GF-D8 (cell line): Measurements from ENCODE around the gene AMH.

Source experiments
- DNase-seq: peaks from one replicate; lab custom pipeline; 2025; lab: John Stamatoyannopoulos, UW

AMH gene

DNA sequence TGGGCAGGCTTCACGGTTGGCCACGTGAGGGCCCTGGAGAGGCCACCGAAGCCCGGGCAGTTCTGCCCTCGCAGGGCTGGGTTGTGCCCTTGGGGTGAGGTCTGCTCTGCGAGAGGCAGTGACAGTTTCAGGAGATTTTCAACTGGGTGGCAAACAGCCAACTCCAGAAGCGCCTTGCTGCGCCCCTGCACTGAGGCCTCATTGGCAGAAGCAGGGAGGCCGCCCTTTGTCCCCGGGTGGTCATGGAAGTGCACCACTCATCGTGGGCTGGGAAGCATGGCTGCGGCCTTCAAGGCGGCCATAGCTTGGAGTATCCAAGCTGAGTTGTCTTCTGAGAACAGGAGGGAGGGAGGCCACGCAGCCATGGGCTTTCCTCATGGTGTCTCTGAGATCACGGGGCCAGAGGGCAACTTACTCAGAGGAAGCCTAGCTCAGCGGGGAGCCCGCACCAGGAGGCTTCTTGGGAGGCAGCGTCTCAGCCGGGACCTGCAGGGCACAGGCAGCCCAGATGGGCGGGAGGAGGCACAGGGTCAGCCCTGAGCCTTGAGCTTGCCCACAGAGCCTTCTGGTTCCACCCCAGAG, 27.8 kb upstream of the AMH start:
- no peak for DNase-seq

- DNase-seq = no peak
These were observed 27.2 kb upstream of the AMH start for GRCh38 chr19:2221918-2222317.

GRCh38 chr19:2223391-2223790, 25.7 kb upstream of the AMH start:
- DNase-seq = no peak

- DNase-seq = no peak
These were observed 25.2 kb upstream of the AMH start for GRCh38 chr19:2223959-2224358.

DNA sequence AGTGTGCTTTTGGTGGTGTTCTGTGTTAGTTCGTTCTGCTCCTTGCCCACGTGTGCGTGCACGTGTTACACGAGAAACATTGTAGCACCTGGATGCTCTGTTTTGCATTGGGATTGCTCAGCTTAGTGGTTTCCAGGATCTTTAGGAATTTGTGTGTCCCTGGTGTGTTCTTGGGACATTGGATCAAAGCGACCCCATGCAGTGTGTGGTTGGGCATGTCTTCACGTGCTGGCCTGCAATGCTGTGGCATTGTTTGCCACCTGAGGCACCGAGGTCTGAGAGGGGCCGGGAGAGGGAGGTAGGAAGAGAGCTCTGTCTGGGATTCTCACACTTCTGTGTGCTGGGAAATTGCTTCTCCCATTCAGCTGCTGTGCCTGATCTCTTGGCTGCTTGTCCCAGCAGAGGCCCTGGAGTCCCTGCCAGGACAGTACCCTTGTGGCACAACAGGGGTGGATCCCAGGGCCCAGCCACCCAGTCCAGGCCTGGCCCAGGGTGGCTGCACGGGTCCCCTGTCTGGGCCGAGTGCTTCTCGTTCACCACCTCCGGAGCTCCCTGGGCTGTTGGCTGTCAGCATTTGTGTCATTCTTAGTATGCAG, 24.3 kb upstream of the AMH start:
- no peak for DNase-seq

DNA sequence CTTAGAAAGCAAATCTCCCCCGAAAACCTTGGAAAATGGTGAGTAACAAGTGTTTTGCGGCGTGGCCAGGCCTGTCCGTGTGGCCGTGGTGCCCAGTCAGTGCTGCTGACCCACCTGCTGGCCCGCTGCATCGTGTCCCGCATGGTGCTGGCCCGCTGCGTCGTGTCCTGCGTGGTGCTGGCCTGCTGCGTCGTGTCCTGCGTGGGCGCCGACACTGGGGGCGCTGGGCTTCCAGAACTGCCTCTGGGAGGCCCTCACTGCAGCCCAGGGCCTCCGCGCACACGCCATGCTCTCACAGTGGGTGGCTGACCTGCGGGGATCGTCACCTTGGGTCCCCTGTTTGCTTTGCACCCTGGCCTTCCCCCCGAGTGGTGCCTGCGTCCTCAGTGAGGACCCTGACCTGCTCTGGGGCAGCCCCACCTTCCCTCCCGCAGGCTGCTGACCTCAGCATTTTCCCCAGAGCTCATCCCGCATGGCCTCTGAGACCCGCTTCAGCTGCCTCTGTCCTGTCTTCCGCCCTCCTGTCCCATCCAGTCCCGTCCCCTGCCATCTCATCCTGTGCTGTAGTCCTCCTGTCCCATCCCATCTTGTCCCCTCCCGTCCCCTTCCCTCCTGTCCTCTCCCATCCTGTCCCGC, 23.6 kb upstream of the AMH start:
- DNase-seq = no peak

GRCh38 chr19:2226051-2226839, 22.9 kb upstream of the AMH start:
- DNase-seq = no peak

GRCh38 chr19:2226840-2227360, 22.2 kb upstream of the AMH start:
- DNase-seq = no peak

DNA sequence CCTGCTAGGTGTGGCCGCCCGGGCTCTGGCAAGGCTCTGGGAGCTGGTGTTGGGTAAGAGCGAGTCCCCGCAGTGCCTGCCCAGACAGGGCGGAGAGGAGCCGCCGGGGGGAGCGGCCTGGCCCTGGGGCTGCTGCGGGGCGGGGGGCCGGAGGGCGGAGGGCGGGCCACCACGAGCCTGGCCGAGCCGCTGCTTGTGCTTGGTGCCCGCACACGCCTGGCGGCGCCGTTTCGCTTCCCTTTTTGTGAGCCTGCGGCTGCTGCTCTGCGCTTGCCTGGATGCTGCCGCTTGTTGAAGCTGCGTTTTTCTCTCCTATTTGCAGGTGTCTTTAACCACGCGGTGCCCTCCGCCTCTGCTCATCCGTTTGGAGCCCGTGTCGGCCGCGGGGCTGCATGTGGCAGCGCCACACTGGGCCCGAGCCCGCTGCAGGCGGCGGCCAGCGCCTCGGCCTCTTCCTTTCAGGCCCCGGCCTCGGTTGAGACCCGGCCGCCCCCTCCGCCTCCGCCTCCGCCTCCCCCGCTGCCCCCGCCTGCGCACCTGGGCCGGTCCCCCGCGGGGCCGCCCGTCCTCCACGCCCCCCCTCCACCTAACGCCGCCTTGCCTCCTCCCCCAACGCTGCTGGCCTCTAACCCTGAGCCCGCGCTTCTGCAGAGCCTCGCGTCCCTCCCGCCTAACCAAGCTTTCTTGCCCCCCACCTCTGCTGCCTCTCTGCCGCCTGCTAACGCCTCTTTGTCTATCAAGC, 21.5 kb upstream of the AMH start:
- DNase-seq = no peak

DNA sequence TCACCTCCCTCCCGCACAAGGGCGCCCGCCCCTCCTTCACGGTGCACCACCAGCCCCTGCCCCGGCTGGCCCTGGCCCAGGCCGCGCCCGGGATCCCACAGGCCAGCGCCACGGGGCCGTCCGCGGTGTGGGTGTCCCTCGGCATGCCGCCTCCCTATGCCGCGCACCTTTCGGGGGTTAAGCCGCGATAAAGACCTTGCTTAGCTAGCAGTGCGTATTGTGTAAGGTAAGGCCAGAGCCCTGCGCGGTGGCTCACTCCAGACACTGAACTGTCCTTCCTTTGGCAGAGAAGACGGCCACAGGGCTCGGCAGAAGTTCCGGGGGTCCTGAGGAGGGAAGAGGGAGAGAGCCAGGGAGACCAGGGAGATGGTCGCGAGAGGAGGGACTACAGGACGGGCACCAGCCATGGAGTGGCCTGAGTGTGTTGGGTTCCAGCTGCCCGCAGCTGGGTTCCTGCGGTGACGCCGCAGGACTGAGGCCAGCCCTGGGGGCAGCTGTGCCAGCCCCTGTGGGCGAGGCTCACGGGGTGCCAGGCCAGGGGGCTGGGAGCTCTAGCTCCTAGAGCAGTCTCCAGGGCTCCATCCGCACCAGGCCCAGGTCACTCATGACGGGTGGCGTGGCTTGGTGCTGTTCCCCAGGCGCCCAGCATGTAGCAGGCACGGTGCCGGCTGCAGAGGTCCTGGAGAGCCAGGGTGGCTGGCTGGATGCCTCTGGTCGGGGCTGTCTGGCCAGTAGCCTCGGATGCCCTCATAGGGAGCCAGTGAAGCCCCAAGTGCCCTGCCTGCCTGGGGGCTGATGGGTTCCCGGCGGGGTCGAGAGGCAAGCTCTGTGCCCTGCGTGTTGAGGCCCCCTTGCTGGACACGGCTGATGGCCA, 20.7 kb upstream of the AMH start:
- no peak for DNase-seq

DNA sequence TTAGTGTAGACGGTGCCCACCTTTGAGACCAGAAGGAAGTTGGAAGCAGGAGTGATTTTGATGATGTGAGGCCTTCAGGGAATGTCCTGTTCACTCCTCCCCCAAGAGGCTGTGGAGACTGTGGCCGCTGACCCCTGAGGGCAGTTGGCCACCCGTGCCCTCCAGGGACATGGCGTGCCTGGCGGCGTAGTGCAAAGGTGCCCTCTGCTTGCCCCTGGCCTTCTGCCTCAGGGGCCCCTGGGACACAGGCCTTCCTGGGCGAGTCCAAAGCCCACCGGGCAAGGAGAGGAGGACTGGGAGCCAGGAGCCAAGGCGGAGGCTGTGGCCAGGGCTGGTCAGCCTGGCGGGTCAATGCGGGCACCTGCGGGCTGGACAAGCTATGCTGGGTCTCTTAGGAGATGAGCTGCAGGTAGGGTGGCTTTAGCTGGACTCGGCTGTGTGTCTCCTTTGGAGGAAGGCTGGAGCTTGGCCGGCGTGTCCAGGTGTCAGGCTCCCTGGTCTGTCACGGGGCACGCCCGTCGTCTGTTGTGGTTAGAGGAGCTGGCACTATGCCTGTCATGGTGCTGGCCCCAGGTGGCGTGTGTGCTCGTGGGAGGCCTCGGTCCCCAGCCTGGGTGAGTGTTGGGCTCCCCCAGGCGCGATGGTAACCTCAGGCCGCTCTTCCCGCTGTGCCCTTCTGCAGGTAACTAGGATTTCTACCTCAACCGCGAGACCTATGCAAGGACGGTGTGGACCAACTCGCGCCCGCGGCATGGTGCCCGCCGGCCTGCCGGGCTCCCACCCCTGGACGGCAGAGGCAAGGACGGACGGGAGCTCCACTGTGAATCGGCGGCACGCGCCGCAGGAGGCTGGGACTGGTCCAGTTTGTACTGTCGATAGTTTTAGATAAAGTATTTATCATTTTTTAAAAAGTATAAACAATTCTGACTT, 19.8 kb upstream of the AMH start:
- no peak for DNase-seq

DNA sequence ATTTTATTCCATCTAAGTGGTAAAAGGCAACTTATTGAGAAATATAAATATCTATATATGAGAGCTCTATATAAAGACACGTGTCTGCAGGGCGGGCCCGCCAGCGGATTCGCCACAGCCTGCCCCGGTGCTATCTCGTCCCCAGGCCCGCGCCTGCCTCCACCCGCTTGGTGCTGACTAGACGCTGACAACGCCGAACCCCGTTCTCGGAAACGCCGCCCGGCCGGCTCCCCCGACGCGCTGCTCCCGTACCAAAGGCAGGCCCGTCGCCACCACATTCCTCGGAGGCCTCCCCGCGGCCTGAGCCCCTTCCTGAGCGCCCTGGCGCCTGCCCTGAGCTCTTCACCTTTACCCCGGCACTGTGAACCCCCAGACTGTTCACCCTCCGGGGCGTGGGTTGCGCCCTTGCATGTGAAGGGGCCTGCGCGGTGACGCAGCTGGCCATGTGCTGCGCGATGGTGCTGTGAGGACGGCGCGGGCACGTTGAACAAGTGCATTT, 19.0 kb upstream of the AMH start:
- DNase-seq = no peak

- no peak for DNase-seq
These were observed 18.2 kb upstream of the AMH start for GRCh38 chr19:2230807-2231533.

GRCh38 chr19:2231621-2232221, 17.4 kb upstream of the AMH start:
- no peak for DNase-seq

DNA sequence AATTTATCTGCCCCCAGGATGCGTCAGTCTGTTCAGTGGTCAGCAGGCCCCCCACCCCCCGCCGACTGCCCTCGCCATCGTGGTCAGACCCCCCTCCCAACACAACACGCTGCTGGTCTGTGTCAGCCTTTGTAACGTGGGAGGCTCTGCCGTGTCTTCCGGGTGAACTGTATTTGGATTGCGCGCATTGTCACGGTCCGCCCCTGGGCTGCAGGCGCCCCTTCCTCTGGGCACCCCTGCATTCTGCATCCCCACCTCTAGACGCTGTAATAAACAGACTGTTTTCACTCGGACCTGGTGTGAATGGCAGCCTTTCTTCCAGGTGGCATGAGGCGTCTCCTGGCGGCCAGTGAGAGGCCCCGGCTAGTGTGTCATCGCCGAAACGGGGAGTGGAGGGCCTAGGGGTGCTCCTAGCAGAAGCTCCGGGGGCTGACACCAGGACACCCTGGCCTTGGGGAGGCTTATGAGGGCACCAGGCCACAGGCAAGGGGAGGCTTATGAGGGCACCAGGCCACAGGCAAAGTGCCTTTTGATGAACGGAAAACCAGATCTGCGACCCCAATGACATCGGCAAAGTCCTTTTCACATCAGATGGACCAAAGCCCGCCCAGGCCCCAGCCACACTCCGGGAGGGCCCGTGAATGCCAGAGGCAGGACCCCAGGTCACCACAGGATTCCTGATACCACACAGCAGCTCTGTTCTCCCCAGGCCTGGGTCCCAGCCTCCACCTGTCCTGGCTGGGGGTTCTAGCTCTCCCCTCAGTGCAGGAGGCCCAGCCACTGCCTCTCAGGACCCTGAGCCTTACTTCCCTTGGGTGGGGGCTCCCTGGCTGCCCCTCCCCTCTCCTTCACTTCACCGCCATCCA, 16.6 kb upstream of the AMH start:
- DNase-seq = no peak

DNA sequence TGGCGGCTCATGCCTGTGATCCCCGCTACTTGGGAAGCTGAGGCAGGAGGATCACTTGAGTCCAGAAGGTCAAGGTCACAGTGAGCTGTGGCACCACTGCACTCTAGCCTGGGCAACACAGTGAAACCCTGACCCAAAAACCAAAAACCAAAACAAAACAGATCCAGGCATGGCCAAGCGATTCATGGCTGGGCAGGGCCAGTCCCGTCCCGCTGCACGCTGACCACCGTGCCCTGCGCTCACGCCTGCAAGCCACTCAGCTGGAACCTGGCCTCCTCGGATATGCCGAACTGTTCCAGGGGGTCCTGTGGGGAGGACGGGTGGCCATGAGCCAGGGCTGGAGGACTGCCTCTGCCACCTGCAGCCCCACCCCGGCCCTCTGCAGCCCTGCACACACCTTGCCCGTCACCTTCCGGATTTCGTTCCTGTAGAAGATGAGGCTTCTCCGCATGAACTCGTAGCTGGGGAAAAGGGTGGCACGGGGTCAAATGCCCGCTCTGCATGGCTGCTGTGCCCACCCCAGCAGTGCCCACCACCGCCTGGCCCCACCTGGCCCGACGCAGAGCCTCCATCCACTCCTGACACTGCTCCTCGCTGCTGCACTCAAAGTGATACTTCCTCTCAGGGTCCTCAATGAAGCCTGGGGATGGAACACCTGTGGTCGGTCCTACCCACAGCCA, 15.4 kb upstream of the AMH start:
- no peak for DNase-seq

DNA sequence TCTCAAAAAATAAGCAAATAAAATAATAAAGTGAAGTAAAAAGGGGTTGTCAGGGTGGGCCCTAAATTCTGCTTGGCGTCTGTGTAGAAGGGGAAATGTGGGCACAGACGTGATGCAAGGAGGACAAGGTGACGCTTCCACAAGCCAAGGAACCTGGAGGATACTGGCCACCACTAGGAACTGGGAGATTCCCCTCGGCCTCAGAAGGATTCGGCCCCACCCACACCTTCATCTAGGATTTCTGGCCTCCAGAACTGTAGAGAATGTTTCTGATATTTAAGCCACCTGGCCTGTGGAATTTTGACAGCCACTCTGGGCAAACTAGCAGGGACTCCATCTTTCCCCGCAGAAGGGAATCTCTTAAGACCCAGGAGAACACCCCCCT, 14.1 kb upstream of the AMH start:
- no peak for DNase-seq
